Peyer's patch (tissue), 4 donors: ENCODE results near the gene NXNL1. TPM values are rescaled to one million over a fixed set of nuclear protein-coding genes. Genes with fewer than 3 reads are reported as not detected.

Experiments used
- DNase-seq, 3 donors: peaks; one replicate each; pipeline ENCODE4 v3.0.0-alpha.2; 2017 to 2019
- H3K27ac ChIP-seq, 4 donors: fragments of 200-600 bp; sonication (generic); one replicate each; pipeline ENCODE4 v1.5.1; 2016 to 2019
- H3K27me3 ChIP-seq, 2 donors: fragments of 200-600 bp; sonication (generic); one replicate each; pipeline ENCODE4 v1.5.1; 2019
- H3K36me3 ChIP-seq, 3 donors: fragments of 200-600 bp; sonication (generic); one replicate each; pipeline ENCODE4 v1.5.1; 2016 to 2019
- H3K4me1 ChIP-seq, 4 donors: fragments of 200-600 bp; sonication (generic); one replicate each; pipeline ENCODE4 v1.5.1; 2016 to 2019
- H3K4me3 ChIP-seq, 4 donors: fragments of 200-600 bp; sonication (generic); 1 replicate in 3 of 4; 2 replicates in 1 of 4; pipeline ENCODE4 v1.5.1; 2016 to 2019; ENCODE audit warnings: mild to moderate bottlenecking in 1 of 4
- H3K9me3 ChIP-seq, 4 donors: fragments of 200-600 bp; sonication (generic); one replicate each; pipeline ENCODE4 v1.5.1; 2016 to 2019; ENCODE audit warnings: mild to moderate bottlenecking in 1 of 4
- CTCF ChIP-seq, 6 experiments: fragments of 450-650 bp in 4 of 6; fragments of 200-600 bp in 2 of 6; sonication (generic) in 1 of 6; IDR thresholded peaks; one replicate each; pipeline ENCODE4 v1.5.1; 2017 to 2019; ENCODE audit warnings: antibody characterized with exemption in 6 of 6, mild to moderate bottlenecking in 3 of 6, moderate library complexity in 1 of 6
- POLR2A ChIP-seq, 2 donors: fragments of 450-650 bp; IDR thresholded peaks; one replicate each; pipeline ENCODE4 v1.5.1; 2017; ENCODE audit warnings: antibody characterized with exemption in 2 of 2, mild to moderate bottlenecking in 2 of 2, moderate library complexity in 2 of 2
- total RNA-seq, 4 donors: library from RNA; depleted of rRNA; stranded (reverse); fragments of >200 nt; gene quantifications; one replicate each; pipeline ENCODE4 v1.1.0, GENCODE V29; 2016

Gene NXNL1
- total RNA-seq, 4 donors from 2014 or later = not detected

GRCh38 chr19:17467471-17468301 lies 7.0 kb upstream of the NXNL1 start:
- TF ChIP-seq POLR2A (IDR thresholded peaks at IDR 0.05) (no peak), CTCF (IDR thresholded peaks at IDR 0.05) (no peak)
- Histone ChIP-seq H3K27me3 (no peaks in the 10 kb centered on the region), H3K9me3 (no peaks in the 10 kb centered on the region), H3K36me3 (no peaks in the 10 kb centered on the region), H3K4me3 (no peak overlapping the region), H3K4me1 (peaks cover 0 to 25% (median 8%) of the 10 kb centered on the region in 4 donors), H3K27ac (no peak overlapping the region)
- no peak for DNase-seq

GRCh38 chr19:17466487-17466850 lies 5.7 kb upstream of the NXNL1 start:
- H3K27me3 ChIP-seq = no peaks in the 10 kb centered on the region
- no peaks in the 10 kb centered on the region for H3K9me3 ChIP-seq
- no peaks in the 10 kb centered on the region for H3K36me3 ChIP-seq
- TF ChIP-seq CTCF (IDR thresholded peaks at IDR 0.05) (no peak), POLR2A (IDR thresholded peaks at IDR 0.05) (no peak)
- H3K4me3 ChIP-seq = no peak overlapping the region
- no peak for DNase-seq
- H3K4me1 ChIP-seq = peaks cover 0 to 19% (median 8%) of the 10 kb centered on the region in 4 donors
- no peak overlapping the region for H3K27ac ChIP-seq

- Histone ChIP-seq H3K27ac (no peak overlapping the region), H3K36me3 (no peaks in the 10 kb centered on the region)
- TF ChIP-seq CTCF (IDR thresholded peaks at IDR 0.05) = no peak
- no peak for TF ChIP-seq POLR2A (IDR thresholded peaks at IDR 0.05)
Observed at GRCh38 chr19:17458970-17459369, 1.8 kb downstream of the NXNL1 start.

GRCh38 chr19:17457616-17458015 lies 3.1 kb downstream of the NXNL1 start:
- Histone ChIP-seq H3K36me3 (no peaks in the 10 kb centered on the region), H3K4me1 (no peaks in the 10 kb centered on the region), H3K27ac (no peak overlapping the region), H3K4me3 (no peak overlapping the region), H3K9me3 (no peaks in the 10 kb centered on the region), H3K27me3 (peaks cover 0 to 19% of the 10 kb centered on the region in 2 donors)
- no peak for DNase-seq
- TF ChIP-seq POLR2A (IDR thresholded peaks at IDR 0.05) (no peak), CTCF (IDR thresholded peaks at IDR 0.05) (no peak)

More at GRCh38 chr19:17458970-17459369, 1.8 kb downstream of the NXNL1 start:
- no peaks in the 10 kb centered on the region for H3K9me3 ChIP-seq
- no peaks in the 10 kb centered on the region for H3K4me1 ChIP-seq
- H3K27me3 ChIP-seq = peaks cover 0 to 19% of the 10 kb centered on the region in 2 donors
- DNase-seq = no peak
- H3K4me3 ChIP-seq = no peak overlapping the region

- Histone ChIP-seq H3K4me1 (no peaks in the 10 kb centered on the region), H3K27me3 (peaks cover 0 to 19% of the 10 kb centered on the region in 2 donors), H3K9me3 (no peaks in the 10 kb centered on the region), H3K36me3 (no peaks in the 10 kb centered on the region), H3K27ac (no peak overlapping the region), H3K4me3 (no peak overlapping the region)
- no peak for TF ChIP-seq CTCF (IDR thresholded peaks at IDR 0.05)
- no peak for TF ChIP-seq POLR2A (IDR thresholded peaks at IDR 0.05)
- no peak for DNase-seq
Observed at GRCh38 chr19:17456127-17456526, 4.6 kb downstream of the NXNL1 start.
